ENCODE results near the gene TIGD4.

Gene TIGD4

GRCh38 chr4:152808670-152809069 is 29.1 kb upstream of the TIGD4 start:
- Histone ChIP-seq H3K27ac (ENCODE audit: low read length) (no peak overlapping the region), H3K36me3 (ENCODE audit: control insufficient read depth, insufficient read depth, low read length) (no peaks in the 10 kb centered on the region), H3K27me3 (ENCODE audit: control insufficient read depth, insufficient read depth, low read length) (no peaks in the 10 kb centered on the region), H3K9me3 (ENCODE audit: control insufficient read depth, insufficient read depth, low read length) (no peaks in the 10 kb centered on the region), H3K4me1 (ENCODE audit: control insufficient read depth, insufficient read depth, low read length) (peaks cover 2% of the 10 kb centered on the region; the same call in 1 of the 2 replicates), H3K4me3 (ENCODE audit: low read length) (no peak overlapping the region)
- no CpG with 5 or more reads among the region's 8 CpGs for WGBS (ENCODE audit: insufficient coverage, insufficient read length)
- DNase-seq (ENCODE audit: low read depth, low spot score), result no peak

DNA sequence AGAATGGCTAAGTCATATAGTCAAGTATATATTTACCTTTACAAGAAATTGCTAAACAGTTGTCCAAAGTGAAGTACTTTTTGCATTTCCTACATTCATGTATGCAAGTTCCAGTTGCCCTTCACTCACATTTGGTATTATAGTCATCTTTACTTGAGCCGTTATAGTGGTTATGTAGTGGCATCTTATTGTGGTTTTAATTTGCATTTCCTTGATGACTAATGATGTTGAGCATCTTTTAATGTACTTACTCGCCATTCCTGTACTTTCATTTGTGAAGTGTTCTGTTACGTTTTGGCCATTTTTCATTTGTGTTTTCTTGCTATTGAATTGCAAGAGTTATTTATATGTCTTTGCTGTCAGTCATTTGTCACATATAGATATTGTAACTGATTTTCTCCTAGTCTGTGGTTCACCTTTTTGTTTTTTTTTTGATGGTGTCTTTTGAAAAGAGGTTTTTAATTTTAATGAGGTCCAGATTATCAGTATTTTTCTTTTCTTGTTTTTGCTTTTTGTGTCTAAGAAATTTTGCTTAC is 27.8 kb upstream of the TIGD4 start:
- H3K9me3 ChIP-seq (ENCODE audit: control insufficient read depth, insufficient read depth, low read length), result no peaks in the 10 kb centered on the region
- DNase-seq (ENCODE audit: low read depth, low spot score), result no peak
- H3K27me3 ChIP-seq (ENCODE audit: control insufficient read depth, insufficient read depth, low read length), result no peaks in the 10 kb centered on the region
- no peak overlapping the region for H3K4me3 ChIP-seq (ENCODE audit: low read length)
- peaks cover 2% of the 10 kb centered on the region; the same call in 1 of the 2 replicates for H3K4me1 ChIP-seq (ENCODE audit: control insufficient read depth, insufficient read depth, low read length)
- H3K27ac ChIP-seq (ENCODE audit: low read length), result no peak overlapping the region
- WGBS (ENCODE audit: insufficient coverage, insufficient read length), result no CpG with 5 or more reads among the region's 3 CpGs
- no peaks in the 10 kb centered on the region for H3K36me3 ChIP-seq (ENCODE audit: control insufficient read depth, insufficient read depth, low read length)

DNA sequence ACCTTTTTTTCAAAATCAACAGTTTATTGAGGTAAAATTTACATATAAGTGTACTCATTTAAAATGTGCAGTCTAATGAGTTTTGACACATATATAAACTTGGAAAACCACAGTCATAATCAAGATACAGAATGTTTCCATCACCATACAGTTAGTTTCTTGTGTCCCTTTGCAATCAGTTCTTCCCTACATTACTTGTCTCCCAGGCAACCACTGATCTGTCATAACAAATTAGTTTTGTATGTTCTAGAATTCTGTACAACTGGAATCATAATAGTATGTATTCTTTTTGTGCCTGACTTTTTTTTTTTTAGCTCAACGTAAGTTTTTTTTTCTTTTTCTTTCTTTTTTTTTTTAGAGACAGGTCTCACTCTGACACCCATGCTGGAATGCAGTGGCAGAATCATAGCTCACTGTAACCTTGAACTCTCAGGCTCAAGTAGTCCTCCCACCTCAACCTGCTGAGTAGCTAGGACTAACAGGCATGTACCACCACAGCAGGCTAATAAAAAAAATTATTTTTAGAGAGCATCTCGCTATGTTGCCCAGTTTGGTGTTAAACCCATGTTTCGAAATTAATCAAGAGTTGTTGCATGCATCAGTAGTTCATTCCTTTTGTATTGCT is 27.1 kb upstream of the TIGD4 start:
- Histone ChIP-seq H3K36me3 (ENCODE audit: control insufficient read depth, insufficient read depth, low read length) (no peaks in the 10 kb centered on the region), H3K27ac (ENCODE audit: low read length) (no peak overlapping the region), H3K4me3 (ENCODE audit: low read length) (no peak overlapping the region), H3K9me3 (ENCODE audit: control insufficient read depth, insufficient read depth, low read length) (no peaks in the 10 kb centered on the region), H3K27me3 (ENCODE audit: control insufficient read depth, insufficient read depth, low read length) (no peaks in the 10 kb centered on the region), H3K4me1 (ENCODE audit: control insufficient read depth, insufficient read depth, low read length) (peaks cover 2% of the 10 kb centered on the region; the same call in 1 of the 2 replicates)
- no peak for DNase-seq (ENCODE audit: low read depth, low spot score)
- WGBS (ENCODE audit: insufficient coverage, insufficient read length), result no CpG with 5 or more reads among the region's 3 CpGs

DNA sequence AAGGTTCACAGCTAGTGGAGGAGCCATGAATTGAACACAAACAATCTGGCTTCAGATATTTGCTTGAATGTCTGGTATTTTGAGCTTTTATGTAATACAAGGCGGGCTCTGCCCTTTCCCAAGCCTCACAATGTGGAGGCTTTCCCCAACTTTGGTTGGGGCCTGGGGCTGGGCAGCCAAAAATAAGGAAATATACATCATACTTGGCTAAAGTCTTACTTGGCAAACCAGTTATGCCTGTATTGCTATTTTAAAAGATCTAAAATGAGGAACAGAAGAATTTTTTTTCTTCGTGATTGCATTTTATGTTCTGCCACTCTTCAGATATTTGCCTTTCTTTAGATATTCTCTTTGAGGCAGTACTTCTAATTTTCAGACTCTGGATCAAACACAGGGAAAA is 26.3 kb upstream of the TIGD4 start:
- no peak overlapping the region for H3K27ac ChIP-seq (ENCODE audit: low read length)
- H3K27me3 ChIP-seq (ENCODE audit: control insufficient read depth, insufficient read depth, low read length), result no peaks in the 10 kb centered on the region
- no peak for DNase-seq (ENCODE audit: low read depth, low spot score)
- no peak overlapping the region for H3K4me3 ChIP-seq (ENCODE audit: low read length)
- no peaks in the 10 kb centered on the region for H3K36me3 ChIP-seq (ENCODE audit: control insufficient read depth, insufficient read depth, low read length)
- H3K9me3 ChIP-seq (ENCODE audit: control insufficient read depth, insufficient read depth, low read length), result no peaks in the 10 kb centered on the region
- peaks cover 2% of the 10 kb centered on the region; the same call in 1 of the 2 replicates for H3K4me1 ChIP-seq (ENCODE audit: control insufficient read depth, insufficient read depth, low read length)
- WGBS (ENCODE audit: insufficient coverage, insufficient read length), result no CpG with 5 or more reads among the region's 2 CpGs

- H3K4me3 ChIP-seq (ENCODE audit: low read length), result no peak overlapping the region
- H3K9me3 ChIP-seq (ENCODE audit: control insufficient read depth, insufficient read depth, low read length), result no peaks in the 10 kb centered on the region
- WGBS (ENCODE audit: insufficient coverage, insufficient read length), result no CpG with 5 or more reads among the region's 2 CpGs
- H3K36me3 ChIP-seq (ENCODE audit: control insufficient read depth, insufficient read depth, low read length), result no peaks in the 10 kb centered on the region; the same call in 1 of the 2 replicates
- no peak for DNase-seq (ENCODE audit: low read depth, low spot score)
- H3K27ac ChIP-seq (ENCODE audit: low read length), result no peak overlapping the region
- no peaks in the 10 kb centered on the region for H3K27me3 ChIP-seq (ENCODE audit: control insufficient read depth, insufficient read depth, low read length)
- peaks cover 2% of the 10 kb centered on the region; the same call in 1 of the 2 replicates for H3K4me1 ChIP-seq (ENCODE audit: control insufficient read depth, insufficient read depth, low read length)
These were observed 25.6 kb upstream of the TIGD4 start for GRCh38 chr4:152805071-152805650.

DNA sequence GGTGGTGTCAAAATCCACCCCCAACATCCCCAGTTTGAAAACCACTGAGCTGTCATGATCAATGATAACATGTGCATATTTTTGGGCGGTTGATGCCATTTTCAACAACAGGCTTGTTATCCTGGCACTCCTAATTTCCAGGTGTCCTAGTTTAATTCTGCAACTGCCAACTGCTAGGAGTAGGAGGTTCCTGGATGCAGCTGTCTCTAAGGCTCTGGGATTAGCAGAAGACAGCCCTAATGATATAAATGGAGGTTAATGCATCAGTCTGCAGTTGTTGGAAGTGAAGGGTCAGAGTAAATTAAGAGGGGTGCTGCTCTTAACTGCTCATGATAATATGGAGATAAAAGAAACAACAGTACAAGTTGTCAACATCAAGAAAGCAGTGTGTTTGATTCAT is 24.0 kb upstream of the TIGD4 start:
- no peak overlapping the region for H3K27ac ChIP-seq (ENCODE audit: low read length)
- WGBS (ENCODE audit: insufficient coverage, insufficient read length), result no CpG with 5 or more reads among the region's 1 CpG
- no peaks in the 10 kb centered on the region; the same call in 1 of the 2 replicates for H3K36me3 ChIP-seq (ENCODE audit: control insufficient read depth, insufficient read depth, low read length)
- H3K27me3 ChIP-seq (ENCODE audit: control insufficient read depth, insufficient read depth, low read length), result no peaks in the 10 kb centered on the region
- no peak overlapping the region for H3K4me3 ChIP-seq (ENCODE audit: low read length)
- no peaks in the 10 kb centered on the region for H3K9me3 ChIP-seq (ENCODE audit: control insufficient read depth, insufficient read depth, low read length)
- peaks cover 1% of the 10 kb centered on the region; the same call in 1 of the 2 replicates for H3K4me1 ChIP-seq (ENCODE audit: control insufficient read depth, insufficient read depth, low read length)
- DNase-seq (ENCODE audit: low read depth, low spot score), result no peak

DNA sequence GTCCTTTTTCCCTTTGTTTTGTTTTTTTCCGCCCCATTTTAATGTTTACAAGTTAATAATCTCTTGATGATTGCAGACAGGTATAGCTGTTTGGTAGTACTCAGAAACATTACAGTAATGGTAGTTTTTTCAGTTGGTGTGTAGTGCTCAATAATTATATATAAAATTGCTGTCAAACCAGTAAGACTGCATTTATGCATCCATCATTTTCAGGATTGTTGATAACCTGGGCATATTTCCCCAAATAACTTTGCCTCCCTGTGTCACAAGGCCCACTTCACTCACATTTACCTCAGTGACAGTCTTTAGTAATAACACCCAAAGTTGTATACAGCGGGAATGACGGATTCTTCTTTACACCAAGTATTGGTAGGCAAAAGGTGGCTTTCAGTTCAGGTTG is 16.4 kb upstream of the TIGD4 start:
- H3K36me3 ChIP-seq (ENCODE audit: control insufficient read depth, insufficient read depth, low read length), result no peaks in the 10 kb centered on the region; the same call in 1 of the 2 replicates
- no peak overlapping the region for H3K27ac ChIP-seq (ENCODE audit: low read length)
- no peak for DNase-seq (ENCODE audit: low read depth, low spot score)
- no peaks in the 10 kb centered on the region; the same call in 1 of the 2 replicates for H3K4me1 ChIP-seq (ENCODE audit: control insufficient read depth, insufficient read depth, low read length)
- no peaks in the 10 kb centered on the region for H3K9me3 ChIP-seq (ENCODE audit: control insufficient read depth, insufficient read depth, low read length)
- no peaks in the 10 kb centered on the region for H3K27me3 ChIP-seq (ENCODE audit: control insufficient read depth, insufficient read depth, low read length)
- H3K4me3 ChIP-seq (ENCODE audit: low read length), result no peak overlapping the region
- no CpG with 5 or more reads among the region's 3 CpGs for WGBS (ENCODE audit: insufficient coverage, insufficient read length)

DNA sequence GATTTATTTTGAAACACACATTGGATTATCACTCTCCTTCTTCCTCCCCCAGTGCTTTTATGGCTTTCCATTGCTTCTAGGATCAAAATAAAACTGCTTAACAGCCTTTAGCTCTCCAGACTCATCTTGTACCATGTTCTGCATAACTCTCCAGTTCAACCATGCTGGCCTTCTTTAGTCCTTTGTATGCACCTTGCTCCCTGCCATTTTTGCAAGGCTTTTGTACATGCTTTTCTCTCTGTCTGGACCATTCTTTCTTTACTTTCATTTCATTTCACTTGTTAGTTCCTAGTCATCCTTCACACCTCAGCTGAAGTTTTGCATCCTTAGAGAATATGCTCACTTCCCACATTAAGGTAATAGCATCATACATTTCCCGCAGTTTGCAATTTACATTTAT is 7.1 kb upstream of the TIGD4 start:
- no peak overlapping the region for H3K27ac ChIP-seq (ENCODE audit: low read length)
- H3K4me3 ChIP-seq (ENCODE audit: low read length), result no peak overlapping the region
- H3K27me3 ChIP-seq (ENCODE audit: control insufficient read depth, insufficient read depth, low read length), result no peaks in the 10 kb centered on the region
- WGBS (ENCODE audit: insufficient coverage, insufficient read length), result no CpG with 5 or more reads among the region's 1 CpG
- no peaks in the 10 kb centered on the region for H3K4me1 ChIP-seq (ENCODE audit: control insufficient read depth, insufficient read depth, low read length)
- no peak for DNase-seq (ENCODE audit: low read depth, low spot score)
- no peaks in the 10 kb centered on the region for H3K9me3 ChIP-seq (ENCODE audit: control insufficient read depth, insufficient read depth, low read length)
- H3K36me3 ChIP-seq (ENCODE audit: control insufficient read depth, insufficient read depth, low read length), result no peaks in the 10 kb centered on the region

GRCh38 chr4:152785639-152786615 is 6.4 kb upstream of the TIGD4 start:
- Histone ChIP-seq H3K27ac (ENCODE audit: low read length) (no peak overlapping the region), H3K36me3 (ENCODE audit: control insufficient read depth, insufficient read depth, low read length) (no peaks in the 10 kb centered on the region), H3K4me1 (ENCODE audit: control insufficient read depth, insufficient read depth, low read length) (no peaks in the 10 kb centered on the region), H3K4me3 (ENCODE audit: low read length) (no peak overlapping the region), H3K27me3 (ENCODE audit: control insufficient read depth, insufficient read depth, low read length) (no peaks in the 10 kb centered on the region), H3K9me3 (ENCODE audit: control insufficient read depth, insufficient read depth, low read length) (no peaks in the 10 kb centered on the region)
- DNase-seq (ENCODE audit: low read depth, low spot score), result no peak
- WGBS (ENCODE audit: insufficient coverage, insufficient read length), result no CpG with 5 or more reads among the region's 3 CpGs
